Mammary epithelial cell (primary cell): ENCODE measurements around the gene PI4KB.

Source experiments
- EZH2 ChIP-seq: IDR thresholded peaks from 2 replicates; pipeline ENCODE4 v1.6.1; 2012; ENCODE audit warnings: low read length, inconsistent platforms, borderline replicate concordance
- TF ChIP-seq, protein P1 (sequence below), 2 donors: IDR thresholded peaks in 1 of 2; conservative IDR thresholded peaks in 1 of 2; 2 replicates each; pipeline ENCODE4 v1.5.1; 2011 to 2012; ENCODE audit warnings: inconsistent platforms in 2 of 2, low read length in 2 of 2, mild to moderate bottlenecking in 2 of 2, control low read depth in 1 of 2, low read depth in 1 of 2; ENCODE audit not compliant: insufficient read depth in 1 of 2; ENCODE audit errors: extremely low read depth in 1 of 2

DNA sequence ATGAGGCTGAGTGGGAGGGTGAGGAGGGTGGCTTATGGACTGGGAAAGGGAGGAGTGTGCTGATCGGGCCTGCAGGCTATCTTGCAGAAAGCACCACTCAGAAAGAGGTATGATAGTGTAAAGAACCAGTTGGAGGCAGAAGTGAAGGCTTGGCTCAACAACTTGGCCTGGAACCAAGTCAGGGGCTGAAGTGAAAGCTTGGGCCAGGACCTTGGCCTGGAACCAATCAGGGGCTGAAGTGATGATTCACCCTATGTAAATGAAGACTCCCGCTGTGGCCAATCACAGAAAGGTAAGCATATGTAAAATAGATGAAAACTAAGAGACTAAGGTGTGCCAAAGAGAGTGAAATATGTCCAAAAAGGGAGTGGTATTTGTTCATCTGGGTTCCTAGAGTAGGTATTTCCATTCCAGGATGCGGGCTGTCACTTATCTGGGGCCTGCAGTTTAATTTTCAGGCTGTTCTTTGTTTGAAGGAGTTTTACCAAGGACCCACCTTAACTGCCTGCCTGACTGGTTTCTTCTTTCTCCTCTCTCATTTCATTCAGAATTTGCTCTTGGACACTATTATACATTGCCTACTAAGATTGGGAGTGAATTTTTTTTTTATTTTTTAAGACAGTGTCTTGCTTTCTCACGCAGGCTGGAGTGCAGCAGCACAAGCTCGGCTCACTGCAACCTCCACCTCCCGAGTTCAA is 25.0 kb upstream of the PI4KB start:
- TF ChIP-seq, protein P1, sequence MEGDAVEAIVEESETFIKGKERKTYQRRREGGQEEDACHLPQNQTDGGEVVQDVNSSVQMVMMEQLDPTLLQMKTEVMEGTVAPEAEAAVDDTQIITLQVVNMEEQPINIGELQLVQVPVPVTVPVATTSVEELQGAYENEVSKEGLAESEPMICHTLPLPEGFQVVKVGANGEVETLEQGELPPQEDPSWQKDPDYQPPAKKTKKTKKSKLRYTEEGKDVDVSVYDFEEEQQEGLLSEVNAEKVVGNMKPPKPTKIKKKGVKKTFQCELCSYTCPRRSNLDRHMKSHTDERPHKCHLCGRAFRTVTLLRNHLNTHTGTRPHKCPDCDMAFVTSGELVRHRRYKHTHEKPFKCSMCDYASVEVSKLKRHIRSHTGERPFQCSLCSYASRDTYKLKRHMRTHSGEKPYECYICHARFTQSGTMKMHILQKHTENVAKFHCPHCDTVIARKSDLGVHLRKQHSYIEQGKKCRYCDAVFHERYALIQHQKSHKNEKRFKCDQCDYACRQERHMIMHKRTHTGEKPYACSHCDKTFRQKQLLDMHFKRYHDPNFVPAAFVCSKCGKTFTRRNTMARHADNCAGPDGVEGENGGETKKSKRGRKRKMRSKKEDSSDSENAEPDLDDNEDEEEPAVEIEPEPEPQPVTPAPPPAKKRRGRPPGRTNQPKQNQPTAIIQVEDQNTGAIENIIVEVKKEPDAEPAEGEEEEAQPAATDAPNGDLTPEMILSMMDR (conservative IDR thresholded peaks at IDR 0.05 in 1 of 2, IDR thresholded peaks at IDR 0.05 in 1 of 2; ENCODE audit: extremely low read depth in 1 of 2, insufficient read depth in 1 of 2, low read depth in 1 of 2, low read length in 2 of 2), result no peak
- no peak for TF ChIP-seq EZH2
